Endothelial cell of umbilical vein (primary cell): ENCODE results near the gene LMNB1. TPM values are rescaled to one million over a fixed set of nuclear protein-coding genes. Genes with fewer than 3 reads are reported as not detected.

Experiments used
- BruUV-seq: library from RNA; stranded (reverse); fragments of 400-500 nt; replicated peaks from 2 replicates; lab custom pipeline; 2021; lab: Mats Ljungman, UMichigan
- CTCF ChIA-PET: fragments of 300-600, 350-600 bp; sonication (Branson Sonifier 250); formaldehyde crosslinking; loops from one replicate; lab custom pipeline; 2021; ENCODE audit warnings: antibody characterized with exemption, inconsistent platforms; lab: Charles Lee
- POLR2A ChIA-PET: fragments of 300-600, 350-600 bp; sonication (Branson Sonifier 250); formaldehyde crosslinking; loops from one replicate; lab custom pipeline; 2021; ENCODE audit warnings: antibody characterized with exemption, inconsistent platforms; lab: Charles Lee
- DNase-seq: peaks from one replicate; pipeline ENCODE4 v3.0.0-alpha.2; 2011; ENCODE audit warnings: low read depth, low spot score
- FAIRE-seq: peaks from 2 replicates; lab custom pipeline; 2011; peaks lifted over from hg19 to GRCh38; lab: Jason Lieb, UNC
- H2AFZ ChIP-seq: 2 replicates; pipeline ENCODE4 v1.6.0; 2012; ENCODE audit warnings: low read depth, low read length, control low read depth, inconsistent platforms
- H3K27ac ChIP-seq: 2 replicates; pipeline ENCODE4 v1.5.1; 2011; ENCODE audit warnings: low read depth, mild to moderate bottlenecking, control low read depth, low read length, moderate library complexity; ENCODE audit not compliant: insufficient read depth
- H3K27me3 ChIP-seq, 2 experiments: 2 replicates each; pipeline versions ENCODE4 v1.6.0 to v1.6.1; 2011; ENCODE audit warnings: low read length in 2 of 2, mixed read lengths in 1 of 2; ENCODE audit not compliant: control insufficient read depth in 2 of 2, insufficient read depth in 2 of 2
- H3K36me3 ChIP-seq, 2 experiments: 2 replicates in 1 of 2; 3 replicates in 1 of 2; pipeline ENCODE4 v1.5.1; 2011; ENCODE audit warnings: low read length in 2 of 2, mild to moderate bottlenecking in 1 of 2, moderate library complexity in 1 of 2; ENCODE audit not compliant: control insufficient read depth in 2 of 2, insufficient read depth in 2 of 2; ENCODE audit errors: extremely low read depth in 1 of 2
- H3K4me1 ChIP-seq: 3 replicates; pipeline ENCODE4 v1.5.1; 2011; ENCODE audit warnings: mild to moderate bottlenecking, low read length; ENCODE audit not compliant: control insufficient read depth, insufficient read depth; ENCODE audit errors: extremely low read depth
- H3K4me2 ChIP-seq: 2 replicates; pipeline ENCODE4 v1.6.1; 2011; ENCODE audit warnings: low read length, control low read depth, mixed read lengths; ENCODE audit not compliant: insufficient read depth
- H3K4me3 ChIP-seq, 3 experiments: fragments of 200-600 bp in 1 of 3; sonication (generic), shearing (Covaris generic) in 1 of 3; replicated peaks in 1 of 3; 2 replicates each; pipeline ENCODE4 v1.5.1; 2011 to 2016; ENCODE audit warnings: control low read depth in 3 of 3, low read length in 3 of 3, mild to moderate bottlenecking in 2 of 3, inconsistent platforms in 1 of 3, low read depth in 1 of 3, moderate library complexity in 1 of 3; ENCODE audit not compliant: insufficient read depth in 1 of 3
- H3K79me2 ChIP-seq: 2 replicates; pipeline ENCODE4 v1.6.0; 2012; ENCODE audit warnings: low read length, inconsistent platforms; ENCODE audit not compliant: control insufficient read depth, insufficient read depth
- H3K9ac ChIP-seq: replicated peaks from 2 replicates; pipeline ENCODE3; 2011; ENCODE audit warnings: low read length, control low read depth; ENCODE audit not compliant: insufficient read depth; ENCODE audit errors: extremely low read depth
- H3K9me1 ChIP-seq: replicated peaks from 3 replicates; pipeline ENCODE4 v1.6.0; 2011; ENCODE audit warnings: mild to moderate bottlenecking, low read length; ENCODE audit not compliant: control insufficient read depth, insufficient read depth; ENCODE audit errors: extremely low read depth
- H3K9me3 ChIP-seq: replicated peaks from 2 replicates; pipeline ENCODE4 v1.5.1; 2012; ENCODE audit warnings: low read length, inconsistent platforms; ENCODE audit not compliant: control insufficient read depth, insufficient read depth
- H4K20me1 ChIP-seq: replicated peaks from 2 replicates; pipeline ENCODE3; 2011; ENCODE audit warnings: mild to moderate bottlenecking, low read length; ENCODE audit not compliant: control insufficient read depth, insufficient read depth; ENCODE audit errors: extremely low read depth
- CTCF ChIP-seq, 2 donors: IDR thresholded peaks; 1 replicate in 1 of 2; 2 replicates in 1 of 2; pipeline ENCODE4 v1.5.1; 2011; ENCODE audit warnings: low read length in 2 of 2, mild to moderate bottlenecking in 2 of 2, moderate library complexity in 2 of 2, control low read depth in 1 of 2, inconsistent platforms in 1 of 2, low read depth in 1 of 2; ENCODE audit not compliant: insufficient read depth in 1 of 2; ENCODE audit errors: extremely low read depth in 1 of 2
- EZH2 ChIP-seq: IDR thresholded peaks from 2 replicates; pipeline ENCODE4 v1.6.1; 2012; ENCODE audit warnings: borderline replicate concordance, low read depth, mild to moderate bottlenecking, moderate library complexity, low read length, inconsistent platforms; ENCODE audit not compliant: severe bottlenecking
- FOS ChIP-seq: IDR thresholded peaks from 2 replicates; pipeline ENCODE4 v1.6.1; 2011; ENCODE audit warnings: mild to moderate bottlenecking, low read length, moderate library complexity, borderline replicate concordance; ENCODE audit not compliant: insufficient read depth
- GATA2 ChIP-seq: IDR thresholded peaks from 2 replicates; pipeline ENCODE4 v1.7.0; 2011; ENCODE audit warnings: low read depth, mild to moderate bottlenecking, moderate library complexity, mixed read lengths, low read length; ENCODE audit not compliant: insufficient read length, insufficient read depth
- JUN ChIP-seq: IDR thresholded peaks from 2 replicates; pipeline ENCODE4 v1.6.1; 2011; ENCODE audit warnings: borderline replicate concordance, low read depth; ENCODE audit not compliant: insufficient read length, insufficient read depth
- MYC ChIP-seq: IDR thresholded peaks from one replicate; pipeline ENCODE4 v1.6.1; 2011; ENCODE audit warnings: mild to moderate bottlenecking, low read depth, low read length
- POLR2A ChIP-seq: IDR thresholded peaks from 2 replicates; pipeline ENCODE4 v1.6.1; 2012; ENCODE audit warnings: low read depth, mild to moderate bottlenecking, control low read depth, low read length
- POLR2AphosphoS5 ChIP-seq: IDR thresholded peaks from 2 replicates; pipeline ENCODE4 v1.6.1; 2012; ENCODE audit warnings: low read depth, mild to moderate bottlenecking, control low read depth, low read length, moderate library complexity; ENCODE audit not compliant: insufficient read depth
- dilution Hi-C: fragments of 300-500 bp; cut with MboI; formaldehyde crosslinking; loops from one replicate; pipeline ENCODE4 v1.15.0; 2019; ENCODE audit warnings: low sequenced_read_pairs; ENCODE audit not compliant: extremely low pct_ligation_motif_present
- intact Hi-C: fragments of 100-400 bp; cut with micrococcal nuclease; formaldehyde crosslinking; loops from one replicate; pipeline ENCODE4 v1.10.0; 2022
- polyA plus RNA-seq, 4 experiments: library from polyadenylated mRNA; depleted of rRNA in 3 of 4; stranded (reverse) in 3 of 4; unstranded in 1 of 4; fragments of >200 nt; gene quantifications; 2 replicates each; pipeline versions ENCODE4 v1.2.1 to v1.2.3, GENCODE V29; 2011 to 2012; ENCODE audit warnings: missing spikeins in 1 of 4
- total RNA-seq: library from RNA; stranded (reverse); gene quantifications from 2 replicates; pipeline ENCODE4 v1.2.3, GENCODE V29; 2021
- TF ChIP-seq, protein P1 (sequence below): IDR thresholded peaks from 2 replicates; pipeline ENCODE4 v1.6.1; 2011; ENCODE audit not compliant: insufficient read depth, insufficient read length

LMNB1 gene
- total and polyA plus RNA-seq, 2 donors (not counting 3 experiments of a cell fraction or from before 2014, with no cell fraction given): 45.2 to 144 TPM

DNA sequence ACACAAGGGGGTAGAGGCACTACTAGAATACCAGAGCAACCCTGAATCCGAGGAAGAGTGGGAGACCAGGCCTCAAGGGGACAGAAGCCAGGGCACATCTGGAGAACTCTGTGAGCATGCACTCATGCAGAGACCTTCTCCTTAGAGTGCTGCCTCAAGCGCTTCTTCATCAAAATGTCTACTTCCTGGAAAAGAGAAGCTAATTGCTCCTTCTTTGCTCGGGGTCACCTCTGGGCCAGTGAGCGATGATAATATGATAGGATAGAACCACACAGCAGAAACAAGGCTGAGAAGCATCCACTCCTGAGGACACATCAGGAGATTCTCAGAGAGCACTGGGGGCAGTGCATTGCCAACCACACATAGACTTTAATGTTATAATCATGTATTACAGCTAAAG lies 23.7 kb upstream of the LMNB1 start:
- no peak for DNase-seq
- H3K4me1 ChIP-seq: no peaks in the 10 kb centered on the region
- intact Hi-C loops (loop anchor here (5.0 kb wide), 1 partner anchor 36 kb away; no protein-coding TSS in a partner anchor), dilution Hi-C loops (no loop called here)
- CTCF ChIA-PET: no interaction called here
- no peaks in the 10 kb centered on the region for H4K20me1 ChIP-seq
- no peak overlapping the region for H2AFZ ChIP-seq
- no peak overlapping the region for H3K27ac ChIP-seq
- H3K9ac ChIP-seq: no peak overlapping the region
- no peaks in the 10 kb centered on the region for H3K79me2 ChIP-seq
- no peaks in the 10 kb centered on the region for H3K27me3 ChIP-seq
- no peak overlapping the region for H3K4me3 ChIP-seq
- no peaks in the 10 kb centered on the region for H3K9me3 ChIP-seq
- no peaks in the 10 kb centered on the region for H3K36me3 ChIP-seq
- no TSS peak for BruUV-seq
- POLR2A ChIA-PET: no interaction called here
- no peak overlapping the region for H3K4me2 ChIP-seq
- FAIRE-seq: no peak
- no peak for TF ChIP-seq FOS
- TF ChIP-seq GATA2: no peak
- TF ChIP-seq MYC: no peak
- TF ChIP-seq, protein P1, sequence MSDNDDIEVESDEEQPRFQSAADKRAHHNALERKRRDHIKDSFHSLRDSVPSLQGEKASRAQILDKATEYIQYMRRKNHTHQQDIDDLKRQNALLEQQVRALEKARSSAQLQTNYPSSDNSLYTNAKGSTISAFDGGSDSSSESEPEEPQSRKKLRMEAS: no peak
- TF ChIP-seq CTCF (IDR thresholded peaks at IDR 0.05; ENCODE audit: extremely low read depth in 1 of 2, insufficient read depth in 1 of 2, low read depth in 1 of 2, low read length in 2 of 2): no peak
- TF ChIP-seq JUN: no peak
- TF ChIP-seq POLR2A: no peak
- TF ChIP-seq EZH2: no peak
- no peak for TF ChIP-seq POLR2AphosphoS5
- H3K9me1 ChIP-seq: no peaks in the 10 kb centered on the region
